ENCODE results near the gene MCRS1. TPM values are rescaled to one million over a fixed set of nuclear protein-coding genes. Genes with fewer than 3 reads are reported as not detected.
"Not testable (repeated sequence)": the region's sequence is repeated elsewhere in the genome, so short reads cannot be mapped to it uniquely, and the experiment has no call there.

MCRS1 gene
- total RNA-seq, 2 donors from 2014 or later = 46.6 TPM

DNA sequence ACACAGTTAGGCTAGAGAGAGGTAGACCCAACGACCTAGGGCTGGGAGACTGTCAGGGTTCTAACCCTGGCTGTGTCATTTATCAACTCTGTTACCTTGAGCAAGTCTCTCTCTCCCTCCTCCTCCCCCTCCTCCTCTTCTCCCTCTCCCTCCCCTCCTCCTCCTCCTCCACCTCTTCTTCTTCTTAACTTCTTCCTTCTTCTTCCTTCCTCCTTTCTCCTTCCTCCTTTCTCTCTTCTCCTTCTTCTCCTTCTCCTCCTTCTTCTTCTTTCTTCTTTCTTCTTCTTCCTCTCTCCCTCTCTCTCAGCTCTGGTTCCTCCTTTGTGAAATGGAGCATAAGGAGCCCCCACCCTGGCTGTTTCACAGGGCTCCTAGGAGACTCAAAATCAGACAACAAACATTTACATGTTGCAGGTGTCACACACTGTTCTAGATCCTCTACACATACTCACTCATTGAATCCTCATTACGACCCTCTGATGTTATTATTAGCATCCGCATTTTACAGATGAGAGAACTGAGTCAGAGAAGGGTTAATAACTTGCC is 31.3 kb downstream of the MCRS1 start:
- TF ChIP-seq, protein P1, sequence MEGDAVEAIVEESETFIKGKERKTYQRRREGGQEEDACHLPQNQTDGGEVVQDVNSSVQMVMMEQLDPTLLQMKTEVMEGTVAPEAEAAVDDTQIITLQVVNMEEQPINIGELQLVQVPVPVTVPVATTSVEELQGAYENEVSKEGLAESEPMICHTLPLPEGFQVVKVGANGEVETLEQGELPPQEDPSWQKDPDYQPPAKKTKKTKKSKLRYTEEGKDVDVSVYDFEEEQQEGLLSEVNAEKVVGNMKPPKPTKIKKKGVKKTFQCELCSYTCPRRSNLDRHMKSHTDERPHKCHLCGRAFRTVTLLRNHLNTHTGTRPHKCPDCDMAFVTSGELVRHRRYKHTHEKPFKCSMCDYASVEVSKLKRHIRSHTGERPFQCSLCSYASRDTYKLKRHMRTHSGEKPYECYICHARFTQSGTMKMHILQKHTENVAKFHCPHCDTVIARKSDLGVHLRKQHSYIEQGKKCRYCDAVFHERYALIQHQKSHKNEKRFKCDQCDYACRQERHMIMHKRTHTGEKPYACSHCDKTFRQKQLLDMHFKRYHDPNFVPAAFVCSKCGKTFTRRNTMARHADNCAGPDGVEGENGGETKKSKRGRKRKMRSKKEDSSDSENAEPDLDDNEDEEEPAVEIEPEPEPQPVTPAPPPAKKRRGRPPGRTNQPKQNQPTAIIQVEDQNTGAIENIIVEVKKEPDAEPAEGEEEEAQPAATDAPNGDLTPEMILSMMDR (IDR thresholded peaks at IDR 0.05) = no peak
- H3K4me1 ChIP-seq (ENCODE audit: control insufficient read depth in 1 of 2, low read depth in 2 of 2) = peaks cover 9 to 16% of the 10 kb centered on the region in 2 donors
- no peak for ATAC-seq (ENCODE audit: insufficient number of reproducible peaks, low FRiP score, low read depth)

GRCh38 chr12:49535921-49536525 is 31.9 kb downstream of the MCRS1 start:
- Histone ChIP-seq H3K36me3 (no peaks in the 10 kb centered on the region), H3K4me3 (no peak overlapping the region), H3K9me3 (no peaks in the 10 kb centered on the region), H3K27ac (no peak overlapping the region), H3K4me1 (ENCODE audit: control insufficient read depth in 1 of 2, low read depth in 2 of 2) (peaks cover 9 to 16% of the 10 kb centered on the region in 2 donors), H3K27me3 (replicated peaks; ENCODE audit: insufficient read depth) (peaks cover 9% of the 10 kb centered on the region)
- DNase-seq (ENCODE audit: low spot score) (no peak), ATAC-seq (ENCODE audit: insufficient number of reproducible peaks, low FRiP score, low read depth) (no peak)
- TF ChIP-seq, protein P1 (IDR thresholded peaks at IDR 0.05) = no peak

More for the DNA sequence above, 31.3 kb downstream of the MCRS1 start:
- no peak for DNase-seq (ENCODE audit: low spot score)
- no peaks in the 10 kb centered on the region for H3K9me3 ChIP-seq
- peaks cover 9% of the 10 kb centered on the region for H3K27me3 ChIP-seq (replicated peaks; ENCODE audit: insufficient read depth)
- H3K4me3 ChIP-seq = no peak overlapping the region
- H3K27ac ChIP-seq = no peak overlapping the region
- no peaks in the 10 kb centered on the region for H3K36me3 ChIP-seq

- Histone ChIP-seq H3K36me3 (no peaks in the 10 kb centered on the region), H3K4me3 (no peak overlapping the region), H3K27me3 (replicated peaks; ENCODE audit: insufficient read depth) (peaks cover 9% of the 10 kb centered on the region), H3K9me3 (no peaks in the 10 kb centered on the region), H3K4me1 (ENCODE audit: control insufficient read depth in 1 of 2, low read depth in 2 of 2) (peaks cover 9 to 16% of the 10 kb centered on the region in 2 donors), H3K27ac (no peak overlapping the region)
- ATAC-seq (ENCODE audit: insufficient number of reproducible peaks, low FRiP score, low read depth) (no peak), DNase-seq (ENCODE audit: low spot score) (no peak)
- TF ChIP-seq, protein P1 (IDR thresholded peaks at IDR 0.05) = no peak
Observed at GRCh38 chr12:49534731-49535278, 33.1 kb downstream of the MCRS1 start.

DNA sequence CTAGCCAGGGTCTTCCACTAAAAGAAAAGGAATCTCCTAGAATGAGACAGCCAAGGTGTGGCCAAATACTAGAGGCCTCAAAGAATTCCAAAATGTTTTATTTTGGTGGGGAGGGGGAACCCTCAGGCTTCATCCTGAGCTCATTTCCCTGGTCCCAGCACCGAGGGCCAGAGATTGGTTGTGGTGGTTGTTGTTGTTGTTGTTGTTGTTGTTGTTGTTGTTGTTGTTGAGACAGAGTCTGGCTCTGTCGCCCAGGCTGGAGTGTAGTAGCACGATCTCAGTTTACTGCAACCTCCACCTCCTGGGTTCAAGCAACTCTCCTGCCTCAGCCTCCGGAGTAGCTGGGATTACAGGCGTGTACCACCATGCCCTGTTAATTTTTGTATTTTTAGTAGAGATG is 33.8 kb downstream of the MCRS1 start:
- not testable (repeated sequence) for H3K36me3 ChIP-seq; ATAC-seq (ENCODE audit: insufficient number of reproducible peaks, low FRiP score, low read depth); H3K9me3 ChIP-seq; H3K27me3 ChIP-seq (replicated peaks; ENCODE audit: insufficient read depth); H3K27ac ChIP-seq; H3K4me3 ChIP-seq; DNase-seq (ENCODE audit: low spot score)
- peaks cover 9 to 16% of the 10 kb centered on the region in 2 donors for H3K4me1 ChIP-seq (ENCODE audit: control insufficient read depth in 1 of 2, low read depth in 2 of 2)

DNA sequence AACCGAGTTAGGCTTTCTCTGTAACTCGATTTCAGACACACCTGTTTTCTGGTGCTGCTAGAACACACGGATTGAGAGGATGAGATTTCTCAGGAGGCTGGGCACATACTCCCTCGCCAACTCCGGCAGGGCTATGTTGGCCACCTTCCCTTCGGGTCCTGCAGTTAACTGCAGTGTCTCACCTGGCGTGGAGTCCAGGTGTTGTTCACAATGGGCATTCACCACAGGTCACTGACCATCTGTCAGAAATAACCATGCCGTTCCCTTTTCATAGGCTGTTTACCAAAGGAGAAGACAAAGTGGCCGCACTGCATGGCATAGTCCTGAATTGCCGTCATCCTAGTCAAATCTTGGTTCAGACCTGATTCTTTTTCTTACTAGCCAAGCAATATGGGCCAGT is 34.6 kb downstream of the MCRS1 start:
- H3K36me3 ChIP-seq = no peaks in the 10 kb centered on the region
- DNase-seq (ENCODE audit: low spot score) (no peak), ATAC-seq (ENCODE audit: insufficient number of reproducible peaks, low FRiP score, low read depth) (no peak)
- H3K4me3 ChIP-seq = no peak overlapping the region
- no peak overlapping the region for H3K27ac ChIP-seq
- H3K4me1 ChIP-seq (ENCODE audit: control insufficient read depth in 1 of 2, low read depth in 2 of 2) = peaks cover 8 to 11% of the 10 kb centered on the region in 2 donors
- TF ChIP-seq, protein P1 (IDR thresholded peaks at IDR 0.05) = no peak
- no peaks in the 10 kb centered on the region for H3K9me3 ChIP-seq
- peaks cover 9% of the 10 kb centered on the region for H3K27me3 ChIP-seq (replicated peaks; ENCODE audit: insufficient read depth)
